ENCODE results near the gene KRTCAP2.
A peak's percentile ranks its signal among the peaks of the same experiment; 100 is the strongest.
"Not testable (repeated sequence)": the region's sequence is repeated elsewhere in the genome, so short reads cannot be mapped to it uniquely, and the experiment has no call there.

The KRTCAP2 gene

DNA sequence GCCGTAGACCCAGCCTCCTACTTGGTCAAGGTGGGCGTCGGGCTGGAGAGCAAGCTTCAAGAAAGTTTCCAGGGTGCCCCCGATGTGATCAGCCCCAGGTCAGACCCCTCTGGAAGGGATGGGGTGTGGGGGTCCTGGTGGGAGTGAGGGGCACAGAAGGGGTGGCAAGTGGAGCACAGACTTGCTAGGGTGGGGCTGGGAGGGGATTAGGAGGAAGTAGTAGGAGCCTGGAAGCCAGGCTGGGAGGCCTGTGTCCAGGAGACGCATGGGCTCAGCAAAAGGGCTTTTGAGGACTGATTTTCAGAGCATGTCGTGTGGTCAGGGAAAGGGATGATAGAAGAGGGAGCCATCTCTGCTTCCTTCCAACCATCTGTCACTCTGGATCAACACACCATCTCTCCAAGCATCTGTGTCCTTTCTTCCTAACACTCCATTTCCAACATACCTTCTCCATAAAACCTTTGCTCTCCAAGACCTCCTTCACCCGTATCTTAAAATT is 9.0 kb upstream of the KRTCAP2 start:
- no peak for DNase-seq

DNA sequence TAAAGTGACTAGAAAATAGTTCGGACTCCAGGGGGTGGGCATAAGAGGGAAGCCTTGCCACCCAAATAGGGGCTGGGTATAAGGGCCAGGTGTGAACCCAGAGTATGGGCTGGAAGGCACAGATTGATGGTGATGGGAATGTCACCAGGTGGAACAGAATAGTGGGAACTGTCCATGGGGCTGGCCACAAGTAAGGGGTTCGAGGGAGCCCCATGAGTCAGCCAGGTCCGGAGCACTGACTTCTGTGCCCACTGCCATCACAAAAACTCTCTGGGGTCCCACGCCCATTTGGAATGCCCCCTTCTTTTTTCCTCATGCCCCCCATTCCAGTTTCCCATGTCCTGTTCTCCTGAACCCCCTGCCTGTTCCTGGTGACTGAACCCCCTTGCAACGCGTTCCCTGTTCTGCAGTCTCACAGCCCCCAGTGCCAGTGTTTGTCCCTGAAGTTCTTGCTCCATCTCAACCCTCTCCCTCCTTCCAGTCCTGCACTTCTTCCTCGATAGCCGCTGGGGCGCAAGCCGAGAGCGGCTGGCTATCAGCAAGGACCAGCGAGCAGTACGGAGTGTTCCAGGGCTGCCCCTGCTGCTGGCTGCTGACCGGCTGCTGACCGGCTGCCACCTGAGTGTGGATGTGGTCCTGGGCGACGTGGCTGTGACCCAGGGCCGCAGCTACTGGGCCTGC is 8.4 kb upstream of the KRTCAP2 start:
- no peak for DNase-seq

DNA sequence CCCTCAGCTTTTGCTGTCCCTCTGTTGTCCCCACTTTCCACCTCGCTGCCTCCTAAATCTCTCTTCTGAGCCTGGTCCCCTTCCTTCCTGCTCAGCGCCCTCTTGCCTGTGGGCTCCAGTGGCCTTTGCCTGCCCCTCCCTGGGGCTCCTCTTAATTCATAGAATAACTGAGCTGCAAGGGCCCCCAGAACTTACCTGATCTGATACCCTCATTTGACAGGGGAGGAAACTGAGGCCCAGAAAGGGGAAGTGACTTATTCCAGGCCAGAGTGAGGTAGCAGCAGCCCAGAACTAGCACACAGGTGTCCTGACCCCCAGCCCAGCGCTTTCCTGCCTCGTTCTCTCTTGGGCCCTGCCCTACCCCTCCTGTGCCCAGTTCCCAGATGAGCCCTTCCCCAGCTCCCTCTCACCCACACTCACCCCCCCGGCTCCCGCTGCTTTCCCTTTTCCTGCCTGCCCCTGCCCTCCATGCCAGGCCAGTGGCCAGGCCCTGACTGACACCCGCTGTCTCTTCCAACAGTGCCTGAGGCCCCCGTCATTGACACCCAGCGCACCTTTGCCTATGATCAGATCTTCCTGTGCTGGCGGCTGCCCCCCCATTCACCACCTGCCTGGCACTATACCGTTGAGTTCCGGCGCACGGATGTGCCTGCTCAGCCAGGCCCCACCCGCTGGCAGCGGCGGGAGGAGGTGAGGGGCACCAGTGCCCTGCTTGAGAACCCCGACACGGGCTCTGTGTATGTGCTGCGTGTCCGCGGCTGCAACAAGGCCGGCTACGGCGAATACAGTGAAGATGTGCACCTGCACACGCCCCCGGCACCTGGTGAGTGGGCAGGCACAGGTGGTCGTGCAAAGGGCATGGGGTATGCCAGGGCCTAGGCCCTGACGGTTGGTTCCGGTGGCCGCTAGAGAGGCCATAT is 6.3 kb upstream of the KRTCAP2 start:
- no peak for DNase-seq

DNA sequence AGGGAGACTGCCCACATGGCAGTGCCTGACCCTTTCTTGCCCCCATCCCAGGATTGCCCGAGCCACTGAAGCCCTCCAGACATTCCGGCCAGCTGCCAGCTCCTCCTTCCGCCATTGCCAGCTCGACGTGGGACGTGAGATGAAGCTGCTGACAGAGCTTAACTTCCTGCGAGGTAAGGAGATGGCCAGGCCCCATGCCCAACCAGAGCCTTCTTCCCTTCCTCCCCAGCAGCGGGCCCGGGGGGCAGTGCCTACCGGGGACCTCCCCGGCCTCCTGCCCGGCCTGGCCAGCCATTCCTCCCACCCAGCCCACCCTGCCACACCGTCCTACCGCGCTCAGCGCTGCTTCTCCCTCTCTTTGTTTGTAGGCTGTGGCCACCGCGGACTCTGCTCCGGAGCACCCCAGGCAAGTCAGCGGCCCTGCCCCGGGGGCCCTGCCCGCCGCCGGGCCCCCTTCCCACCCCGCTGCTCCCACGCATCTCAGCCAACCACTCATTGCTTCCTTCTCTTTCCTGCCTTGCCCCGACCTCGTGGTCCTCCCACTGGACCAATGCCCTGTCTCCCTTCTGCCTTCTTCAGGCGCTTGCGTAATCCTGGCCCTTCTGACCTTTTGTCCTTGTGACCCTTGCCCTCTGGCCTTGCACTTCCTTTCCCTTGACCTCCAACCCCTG is 5.5 kb upstream of the KRTCAP2 start:
- DNase-seq, result no peak

DNA sequence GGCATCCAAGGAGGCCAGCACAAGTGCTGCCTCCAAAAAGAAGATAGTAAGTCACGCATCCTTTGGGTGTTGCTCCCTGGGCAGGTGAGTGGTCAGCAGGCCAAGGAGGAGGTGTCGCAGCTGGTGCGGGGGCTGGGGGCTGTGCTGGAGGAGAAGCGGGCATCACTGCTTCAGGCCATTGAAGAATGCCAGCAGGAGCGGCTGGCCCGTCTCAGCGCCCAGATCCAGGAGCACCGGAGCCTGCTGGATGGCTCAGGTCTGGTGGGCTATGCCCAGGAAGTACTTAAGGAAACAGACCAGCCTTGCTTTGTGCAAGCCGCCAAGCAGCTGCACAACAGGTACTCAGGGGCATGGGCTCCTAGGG is 4.8 kb upstream of the KRTCAP2 start:
- no peak for DNase-seq

DNA sequence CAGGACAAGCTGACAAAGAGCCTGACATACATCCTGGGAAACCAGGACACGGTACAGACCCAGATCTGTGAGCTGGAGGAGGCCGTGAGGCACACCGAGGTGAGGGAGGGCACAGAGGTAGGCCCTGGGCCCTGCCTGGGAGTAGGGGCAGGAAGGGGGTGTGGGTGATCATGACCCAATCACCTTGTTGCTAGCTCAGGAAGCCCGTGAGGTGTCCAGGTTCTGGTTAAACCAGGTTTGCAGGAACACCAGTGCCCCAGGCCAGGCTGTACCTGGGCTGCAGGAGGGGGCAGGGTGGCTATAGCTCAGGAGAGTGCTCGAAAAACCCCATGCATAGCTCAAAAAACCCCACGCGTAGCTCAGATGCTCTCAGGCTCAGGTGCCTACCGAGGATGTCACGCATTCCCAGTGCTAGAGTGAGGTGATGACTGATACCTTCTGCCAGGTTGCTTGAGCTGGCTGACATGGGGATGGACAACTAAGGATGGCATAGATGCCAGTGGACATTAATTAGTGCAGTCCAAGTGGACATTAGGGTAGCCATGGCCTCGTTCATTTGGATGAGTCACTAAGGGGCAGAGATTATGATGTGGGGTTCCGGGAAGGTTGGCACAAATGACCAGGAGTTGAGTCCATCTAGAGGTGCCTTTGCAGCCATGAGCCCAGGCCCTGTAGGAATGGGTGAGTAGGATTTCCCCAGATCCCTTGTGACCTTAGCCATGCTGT is 4.3 kb upstream of the KRTCAP2 start:
- DNase-seq, result no peak

DNA sequence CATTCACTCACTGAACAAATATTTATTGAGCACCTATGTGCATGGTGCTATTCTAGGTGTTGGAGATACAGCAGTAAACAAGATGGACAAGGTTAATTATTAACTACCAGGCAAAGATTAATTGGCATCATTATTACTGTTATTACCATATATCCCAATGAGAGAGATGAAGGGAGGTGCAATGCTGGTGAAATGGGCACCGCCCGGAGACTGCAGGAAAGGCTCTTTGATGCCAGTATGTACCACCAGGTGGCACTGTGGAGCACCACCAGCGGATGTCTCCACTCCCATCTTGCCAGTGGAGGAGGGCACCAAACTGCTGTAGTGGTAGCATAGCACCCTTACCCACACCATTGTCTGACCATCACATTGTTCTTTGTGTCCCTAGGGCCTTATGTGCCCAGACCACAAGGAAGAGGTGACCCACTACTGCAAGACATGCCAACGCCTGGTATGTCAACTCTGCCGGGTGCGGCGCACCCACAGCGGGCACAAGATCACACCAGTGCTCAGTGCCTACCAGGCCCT is 3.5 kb upstream of the KRTCAP2 start:
- DNase-seq, result peak; percentile 85

DNA sequence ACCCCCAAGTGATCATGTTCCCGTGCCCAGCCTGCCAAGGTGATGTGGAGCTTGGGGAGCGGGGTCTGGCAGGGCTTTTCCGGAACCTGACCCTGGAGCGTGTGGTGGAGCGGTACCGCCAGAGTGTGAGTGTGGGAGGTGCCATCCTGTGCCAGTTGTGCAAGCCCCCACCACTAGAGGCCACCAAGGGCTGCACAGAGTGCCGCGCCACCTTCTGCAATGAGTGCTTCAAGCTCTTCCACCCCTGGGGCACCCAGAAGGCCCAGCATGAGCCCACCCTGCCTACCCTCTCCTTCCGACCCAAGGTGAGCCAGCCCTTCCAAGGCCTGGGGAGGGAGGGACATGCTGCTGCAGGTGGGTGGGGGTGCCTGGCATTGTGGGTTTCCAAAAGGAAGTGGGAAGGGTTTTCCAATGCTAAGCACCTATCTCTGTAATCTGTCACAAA is 2.8 kb upstream of the KRTCAP2 start:
- DNase-seq, result no peak

DNA sequence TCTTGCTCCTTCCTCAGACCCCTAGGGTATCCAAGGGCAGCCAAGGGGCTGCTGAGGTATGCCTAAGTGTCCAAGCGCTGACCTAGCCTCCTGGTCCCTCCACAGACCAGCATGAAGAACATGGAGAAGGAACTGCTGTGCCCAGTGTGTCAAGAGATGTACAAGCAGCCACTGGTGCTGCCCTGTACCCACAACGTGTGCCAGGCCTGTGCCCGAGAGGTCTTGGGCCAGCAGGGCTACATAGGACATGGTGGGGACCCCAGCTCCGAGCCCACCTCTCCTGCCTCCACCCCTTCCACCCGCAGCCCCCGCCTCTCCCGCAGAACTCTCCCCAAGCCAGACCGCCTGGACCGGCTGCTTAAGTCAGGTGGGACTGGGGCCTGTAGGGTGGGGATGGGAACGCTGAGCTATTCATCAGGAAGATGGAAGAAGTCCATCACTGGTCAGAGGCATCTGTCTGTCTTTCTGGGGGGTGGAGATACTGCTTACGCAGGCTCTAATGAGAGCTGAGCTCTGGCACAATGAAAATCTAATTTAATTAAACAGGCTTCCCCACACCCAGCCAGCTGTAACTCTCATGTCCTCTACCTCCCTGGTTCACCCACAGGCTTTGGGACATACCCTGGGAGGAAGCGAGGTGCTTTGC is 2.3 kb upstream of the KRTCAP2 start:
- no peak for DNase-seq

DNA sequence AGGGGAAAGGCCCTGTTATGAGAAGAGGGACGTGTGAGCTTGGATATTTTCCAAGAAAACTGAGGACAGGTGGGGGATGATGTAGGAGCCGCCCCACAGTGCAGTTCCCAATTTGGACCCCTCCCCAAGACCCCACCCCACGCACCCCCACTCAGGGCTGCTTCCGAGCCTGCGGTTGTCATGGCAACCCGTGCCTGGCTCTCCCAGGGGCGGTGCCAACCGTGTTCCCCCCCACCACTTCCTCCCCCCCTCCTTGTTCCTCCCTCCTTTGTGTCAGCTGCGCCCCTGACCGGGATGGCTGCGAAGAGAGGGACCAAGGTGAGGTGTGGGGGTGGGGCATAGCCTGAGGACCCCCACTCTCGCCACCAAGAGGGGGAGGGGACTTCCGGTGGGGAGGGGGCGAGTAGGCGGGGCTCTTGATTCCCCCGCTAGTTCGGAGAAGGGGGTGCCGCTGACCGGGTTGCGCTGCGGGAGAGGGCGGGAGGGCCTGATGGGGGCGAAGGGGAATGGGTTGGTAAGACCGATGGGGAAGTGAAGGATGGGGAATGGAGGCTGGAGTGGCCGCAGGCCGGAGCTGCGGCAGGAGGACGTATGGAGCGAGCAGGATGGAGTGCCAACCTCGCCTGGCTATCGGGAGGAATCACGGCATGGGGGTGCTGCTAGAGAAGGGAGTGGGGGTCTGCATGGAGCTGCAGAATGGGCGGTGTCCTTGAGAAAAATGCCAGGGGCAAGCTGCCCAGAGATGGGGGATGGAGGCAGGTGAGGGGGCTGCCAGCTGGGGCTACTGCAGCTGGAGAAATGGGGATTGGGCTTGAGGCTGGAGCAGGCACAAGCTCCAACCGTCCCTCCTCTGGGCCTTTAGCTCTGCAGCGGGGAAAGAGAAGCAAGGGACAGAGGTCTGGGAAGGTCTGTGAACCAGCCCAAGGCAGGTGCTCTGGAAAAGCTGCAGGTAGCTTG is 1.5 kb upstream of the KRTCAP2 start:
- peak; percentile 50 for DNase-seq

DNA sequence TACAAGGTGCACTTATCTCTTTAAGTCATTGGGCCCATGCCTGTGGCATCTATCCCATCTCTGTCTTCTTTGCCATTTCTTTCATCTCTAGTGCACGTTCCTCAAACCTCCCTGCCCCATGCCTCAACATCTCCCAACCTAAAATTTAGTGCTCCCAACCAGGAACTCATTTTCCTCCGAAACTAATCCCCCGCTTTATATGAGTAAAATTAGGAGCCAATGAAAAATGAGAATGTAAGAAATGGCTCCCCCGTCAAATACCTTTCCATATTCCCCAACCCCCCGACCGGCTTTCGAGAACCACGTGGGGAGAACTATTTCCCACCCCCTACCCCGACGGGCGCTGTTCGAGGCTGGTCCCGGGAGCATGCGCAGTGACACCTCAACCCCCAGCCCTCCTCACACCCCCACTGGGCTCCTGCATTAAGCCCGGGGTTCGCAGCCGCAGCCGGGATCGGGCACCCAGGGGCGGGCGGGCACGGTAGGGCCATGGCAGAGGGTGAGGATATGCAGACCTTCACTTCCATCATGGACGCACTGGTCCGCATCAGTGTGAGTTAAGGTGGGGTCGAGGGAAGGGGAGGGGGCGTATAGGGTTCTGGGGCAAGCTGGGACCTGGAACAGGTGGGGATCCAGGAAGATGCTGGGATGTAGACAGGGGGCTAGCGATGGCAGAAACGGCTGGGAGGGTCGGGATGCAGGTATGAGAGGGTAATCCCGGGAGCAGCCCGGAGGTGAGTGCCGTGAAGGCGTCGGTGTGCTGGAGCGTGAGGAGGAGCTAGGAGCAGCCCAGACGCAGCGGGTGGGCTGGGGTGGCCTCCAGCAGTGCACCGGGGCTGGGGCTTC is 597 bp upstream of the KRTCAP2 start, which contains the start of gene TRIM46:
Gene TRIM46, plus strand, starts transcription at position 372 of the 846 bp plus-strand sequence. Its CDS starts 118 bp downstream, at position 490.
- DNase-seq, result peak; percentile 50

DNA sequence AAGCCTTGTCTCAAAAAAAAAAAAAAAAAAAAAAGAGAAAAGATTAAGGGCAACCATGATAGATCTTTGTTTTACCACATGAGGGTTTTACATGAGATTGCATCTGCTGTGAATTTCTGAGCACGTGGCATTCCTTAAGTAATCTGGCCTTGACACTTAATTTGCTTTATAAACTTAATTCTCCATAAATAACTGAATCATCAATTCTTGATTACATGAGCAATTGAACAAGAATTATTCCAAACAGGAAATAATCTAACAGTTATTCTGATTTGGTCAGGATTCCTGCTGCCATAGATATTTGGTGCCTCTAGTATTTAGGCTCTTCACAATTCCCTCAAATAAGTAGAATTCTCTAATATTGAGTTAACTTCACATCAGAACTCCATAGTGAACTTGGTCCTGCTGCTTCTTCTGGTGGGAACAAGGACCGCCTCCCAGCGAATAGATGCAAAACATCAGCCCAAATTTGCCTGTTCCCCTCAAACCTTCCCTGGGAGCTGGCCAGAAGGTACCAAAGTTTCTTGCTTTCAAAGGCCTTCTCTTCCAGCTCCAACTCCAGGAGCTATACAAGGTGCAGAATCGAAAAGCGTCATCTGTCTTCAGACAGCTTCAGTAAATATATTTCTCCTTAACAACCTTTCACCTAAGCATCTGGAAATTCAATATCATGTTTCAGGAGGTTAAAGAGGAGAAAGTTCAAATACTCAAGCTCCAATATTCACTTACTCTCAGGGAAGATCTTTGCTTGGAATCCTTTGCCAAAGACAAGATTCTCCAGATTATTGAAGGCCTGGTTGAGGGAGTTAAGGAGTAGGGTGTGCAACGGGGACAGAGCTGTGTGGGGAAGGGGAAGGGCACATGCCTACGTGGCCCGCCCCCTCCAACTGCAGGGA is 1.0 kb downstream of the KRTCAP2 start:
- no peak for DNase-seq

DNA sequence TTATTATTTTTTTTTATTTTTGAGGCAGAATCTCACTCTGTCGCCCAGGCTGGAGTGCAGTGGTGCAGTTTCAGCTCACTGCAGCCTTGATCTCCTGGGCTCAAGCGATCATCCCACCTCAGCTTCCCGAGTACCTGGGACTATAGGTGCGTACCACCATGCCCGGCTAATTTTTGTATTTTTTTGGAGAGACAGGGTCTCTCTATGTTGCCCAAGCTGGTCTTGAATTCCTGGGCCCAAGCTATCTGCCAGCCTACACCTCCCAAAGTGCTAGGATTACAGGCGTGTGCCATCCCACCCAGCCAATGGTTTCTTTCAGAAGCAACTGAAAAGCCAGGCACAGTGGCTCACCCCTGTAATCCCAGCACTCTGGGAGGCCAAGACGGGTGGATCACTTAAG is 2.3 kb downstream of the KRTCAP2 start:
- DNase-seq, result no peak

DNA sequence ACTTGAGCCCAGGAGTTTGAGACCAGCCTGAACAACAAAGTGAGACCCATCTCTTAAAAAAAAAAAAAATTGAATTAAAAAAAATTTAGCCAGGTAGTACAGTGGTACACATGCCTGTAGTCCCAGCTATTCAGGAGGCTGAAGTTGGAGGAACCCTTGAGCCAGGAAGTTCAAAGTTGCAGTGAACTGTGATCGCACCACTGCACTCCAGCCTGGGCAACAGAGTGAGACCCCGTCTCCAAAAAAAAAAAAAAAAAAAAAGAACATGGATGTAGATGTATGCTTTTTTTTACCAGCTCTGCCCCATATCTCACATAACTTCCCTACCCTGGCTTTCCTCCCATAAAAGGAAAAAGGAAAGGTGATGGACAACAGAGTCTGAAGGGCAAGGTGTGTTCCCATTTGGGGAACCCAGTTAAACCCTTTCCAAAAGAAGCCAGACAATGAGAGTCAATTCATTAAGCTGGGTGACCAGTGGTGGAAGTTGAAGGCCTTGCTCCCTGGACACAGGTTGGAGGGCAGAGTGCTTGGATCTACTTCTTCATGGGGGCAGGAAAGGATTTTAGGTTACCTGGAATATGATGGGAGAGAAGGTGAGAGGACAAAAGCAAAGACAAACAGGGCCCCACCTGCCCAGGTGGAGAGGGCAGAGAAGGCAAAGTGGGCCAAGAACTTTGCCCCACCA is 2.9 kb downstream of the KRTCAP2 start:
- no peak for DNase-seq

DNA sequence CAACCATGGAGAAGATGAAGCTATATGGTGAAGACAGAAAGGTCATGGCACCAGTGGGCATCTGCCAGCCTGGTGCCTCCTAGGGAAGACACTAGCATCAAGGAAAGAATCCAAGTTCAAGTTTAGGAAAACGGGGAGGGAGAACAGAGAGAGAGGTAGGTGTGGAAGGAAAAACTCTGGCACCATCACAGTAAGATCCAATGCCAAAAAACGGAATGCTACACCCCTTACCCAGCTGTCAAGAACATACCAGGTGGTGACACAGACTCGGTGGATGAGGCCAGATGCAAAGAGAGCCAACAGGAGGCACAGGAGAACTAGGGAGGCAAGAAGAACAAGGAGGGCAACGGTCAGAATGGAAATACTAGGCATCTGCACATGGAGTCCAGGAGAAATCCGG is 3.6 kb downstream of the KRTCAP2 start:
- DNase-seq, result no peak

DNA sequence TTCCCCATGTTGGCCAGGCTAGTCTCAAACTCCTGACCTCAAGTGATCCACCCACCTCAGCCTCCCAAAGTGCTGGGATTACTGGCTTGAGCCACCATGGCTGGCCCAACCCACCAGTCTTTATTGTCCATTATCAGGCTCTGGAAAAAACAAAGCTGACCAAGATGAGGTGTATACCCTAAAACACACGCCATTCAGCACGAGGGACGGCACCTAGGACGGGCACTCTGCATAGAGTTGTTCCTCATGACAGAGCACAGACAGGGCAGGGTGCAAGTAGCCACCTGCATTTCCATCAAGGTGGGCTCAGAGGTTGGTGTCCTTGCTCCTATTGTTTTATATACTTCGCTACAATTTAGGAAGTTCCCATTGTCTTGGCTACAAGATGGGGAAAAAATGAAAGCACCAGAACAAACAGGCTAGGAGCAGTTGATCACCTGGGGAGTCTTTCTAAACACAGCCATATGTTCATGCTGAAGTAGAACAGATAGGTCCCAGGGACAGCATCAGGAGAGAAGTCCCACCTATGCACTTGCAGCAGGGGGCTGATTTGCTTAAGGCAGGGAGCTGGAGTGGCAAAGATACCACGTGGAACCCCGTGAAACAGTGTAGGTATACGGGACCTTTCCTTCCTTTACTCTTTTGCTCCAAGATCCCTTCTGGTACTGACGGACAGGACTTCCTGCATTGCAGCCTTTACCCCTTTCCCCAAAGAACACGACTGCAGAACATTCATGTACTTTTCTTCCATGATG is 4.5 kb downstream of the KRTCAP2 start:
- no peak for DNase-seq

DNA sequence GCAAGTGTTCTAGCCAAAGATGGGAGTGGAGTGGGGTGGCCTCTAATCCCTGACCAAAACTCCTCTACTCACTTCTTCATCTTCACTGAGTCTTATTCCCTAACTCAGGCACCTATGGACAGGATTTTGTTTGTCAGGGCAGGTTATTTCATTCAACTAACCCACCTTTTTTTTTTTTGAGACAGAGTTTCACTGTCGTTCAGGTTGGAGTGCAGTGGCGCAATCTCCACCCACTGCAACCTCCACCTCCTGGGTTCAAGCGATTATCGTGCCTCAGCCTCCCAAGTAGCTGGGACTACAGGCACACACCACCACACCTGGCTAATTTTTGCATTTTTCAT is 5.0 kb downstream of the KRTCAP2 start:
- not testable (repeated sequence) for DNase-seq
